Measurements from ENCODE around the gene TSPAN1. TPM values are rescaled to one million over a fixed set of nuclear protein-coding genes. Genes with fewer than 3 reads are reported as not detected.

The TSPAN1 gene
- total RNA-seq, 1 donor from 2014 or later, result 0.63 TPM

GRCh38 chr1:46131712-46132528 is 43.0 kb upstream of the TSPAN1 start:
- H3K9me3 Mint-ChIP-seq, result no peaks in the 10 kb centered on the region
- DNase-seq (ENCODE audit: low spot score in 2 of 2, unreplicated experiment in 2 of 2), result peak in 1 of 2 experiments; percentile 40
- H3K4me1 Mint-ChIP-seq, result peaks cover 62% of the 10 kb centered on the region
- peak overlapping the region; percentile 93 for H3K4me3 Mint-ChIP-seq
- TF ChIP-seq CTCF (IDR thresholded peaks at IDR 0.05; ENCODE audit: unreplicated experiment), result no peak
- no peaks in the 10 kb centered on the region for H3K27me3 Mint-ChIP-seq (ENCODE audit: low read depth)
- H3K36me3 Mint-ChIP-seq, result no peaks in the 10 kb centered on the region
- peak overlapping the region; percentile 100 for H3K27ac Mint-ChIP-seq

GRCh38 chr1:46132529-46133180 is 42.2 kb upstream of the TSPAN1 start, which contains the start of gene PIK3R3:
Gene PIK3R3 (minus strand): TSS chr1:46132629. CDS start chr1:46131952, 677 bp downstream.
- no peaks in the 10 kb centered on the region for H3K36me3 Mint-ChIP-seq
- H3K27ac Mint-ChIP-seq, result peak within 1 kb of the TSS; percentile 100
- DNase-seq (ENCODE audit: low spot score in 2 of 2, unreplicated experiment in 2 of 2), result peak; percentile 98
- H3K9me3 Mint-ChIP-seq, result no peaks in the 10 kb centered on the region
- peaks cover 63% of the 10 kb centered on the region for H3K4me1 Mint-ChIP-seq
- no peaks in the 10 kb centered on the region for H3K27me3 Mint-ChIP-seq (ENCODE audit: low read depth)
- peak within 1 kb of the TSS; percentile 93 for H3K4me3 Mint-ChIP-seq
- no peak for TF ChIP-seq CTCF (IDR thresholded peaks at IDR 0.05; ENCODE audit: unreplicated experiment)

GRCh38 chr1:46133181-46133658 is 41.7 kb upstream of the TSPAN1 start:
- no peaks in the 10 kb centered on the region for H3K36me3 Mint-ChIP-seq
- TF ChIP-seq CTCF (IDR thresholded peaks at IDR 0.05; ENCODE audit: unreplicated experiment), result no peak
- H3K27ac Mint-ChIP-seq, result peak overlapping the region; percentile 100
- H3K27me3 Mint-ChIP-seq (ENCODE audit: low read depth), result no peaks in the 10 kb centered on the region
- peaks cover 61% of the 10 kb centered on the region for H3K4me1 Mint-ChIP-seq
- no peaks in the 10 kb centered on the region for H3K9me3 Mint-ChIP-seq
- peak overlapping the region; percentile 93 for H3K4me3 Mint-ChIP-seq
- DNase-seq (ENCODE audit: low spot score in 2 of 2, unreplicated experiment in 2 of 2), result no peak

GRCh38 chr1:46133781-46134350 is 41.0 kb upstream of the TSPAN1 start:
- H3K27ac Mint-ChIP-seq, result peak overlapping the region; percentile 100
- no peaks in the 10 kb centered on the region for H3K36me3 Mint-ChIP-seq
- H3K4me1 Mint-ChIP-seq, result peaks cover 58% of the 10 kb centered on the region

More at GRCh38 chr1:46133781-46134350, 41.0 kb upstream of the TSPAN1 start:
- Mint-ChIP-seq H3K9me3 (no peaks in the 10 kb centered on the region), H3K27me3 (ENCODE audit: low read depth) (no peaks in the 10 kb centered on the region), H3K4me3 (peak overlapping the region; percentile 93)
- TF ChIP-seq CTCF (IDR thresholded peaks at IDR 0.05; ENCODE audit: unreplicated experiment), result no peak
- no peak for DNase-seq (ENCODE audit: low spot score in 2 of 2, unreplicated experiment in 2 of 2)
